ENCODE results near the gene GAS2. TPM values are rescaled to one million over a fixed set of nuclear protein-coding genes. Genes with fewer than 3 reads are reported as not detected.

GAS2 gene
- total RNA-seq, 4 donors from 2014 or later, result 5.8 to 10.7 (median 8.7) TPM

- no peaks in the 10 kb centered on the region for H3K36me3 ChIP-seq
Observed at GRCh38 chr11:22807855-22808570, 141.6 kb downstream of the GAS2 start.

GRCh38 chr11:22808571-22809197, 142.3 kb downstream of the GAS2 start:
- no peak overlapping the region for H3K27ac ChIP-seq

More at GRCh38 chr11:22807855-22808570, 141.6 kb downstream of the GAS2 start:
- H3K4me1 ChIP-seq, result peaks cover 0 to 3% (median 0%) of the 10 kb centered on the region in 4 donors
- H3K27me3 ChIP-seq, result no peaks in the 10 kb centered on the region
- no peaks in the 10 kb centered on the region for H3K9me3 ChIP-seq
- DNase-seq, result no peak
- no peak overlapping the region for H3K4me3 ChIP-seq
- no peak overlapping the region for H3K27ac ChIP-seq
- TF ChIP-seq POLR2A (IDR thresholded peaks at IDR 0.05), result no peak
- TF ChIP-seq CTCF (IDR thresholded peaks at IDR 0.05), result no peak

GRCh38 chr11:22809893-22810292, 143.5 kb downstream of the GAS2 start:
- Histone ChIP-seq H3K9me3 (no peaks in the 10 kb centered on the region), H3K4me3 (no peak overlapping the region), H3K36me3 (no peaks in the 10 kb centered on the region), H3K4me1 (peaks cover 0 to 3% (median 0%) of the 10 kb centered on the region in 4 donors), H3K27me3 (no peaks in the 10 kb centered on the region), H3K27ac (no peak overlapping the region)
- no peak for TF ChIP-seq POLR2A (IDR thresholded peaks at IDR 0.05)
- DNase-seq, result no peak

More at GRCh38 chr11:22808571-22809197, 142.3 kb downstream of the GAS2 start:
- Histone ChIP-seq H3K4me1 (peaks cover 0 to 3% (median 0%) of the 10 kb centered on the region in 4 donors), H3K27me3 (no peaks in the 10 kb centered on the region), H3K9me3 (no peaks in the 10 kb centered on the region), H3K4me3 (no peak overlapping the region), H3K36me3 (no peaks in the 10 kb centered on the region)
- DNase-seq, result no peak
- TF ChIP-seq CTCF (IDR thresholded peaks at IDR 0.05) (no peak), POLR2A (IDR thresholded peaks at IDR 0.05) (no peak)

GRCh38 chr11:22822203-22822602, 155.8 kb downstream of the GAS2 start:
- no peak for TF ChIP-seq CTCF (IDR thresholded peaks at IDR 0.05)
- no peak for TF ChIP-seq POLR2A (IDR thresholded peaks at IDR 0.05)
- Histone ChIP-seq H3K27me3 (no peaks in the 10 kb centered on the region), H3K36me3 (peaks cover 0 to 50% (median 0%) of the 10 kb centered on the region in 3 donors), H3K4me1 (no peaks in the 10 kb centered on the region), H3K4me3 (no peak overlapping the region), H3K9me3 (no peaks in the 10 kb centered on the region), H3K27ac (no peak overlapping the region)
- no peak for DNase-seq

- no peaks in the 10 kb centered on the region for H3K9me3 ChIP-seq
- H3K4me1 ChIP-seq, result peaks cover 0 to 7% (median 3%) of the 10 kb centered on the region in 4 donors
- H3K27me3 ChIP-seq, result no peaks in the 10 kb centered on the region
- H3K4me3 ChIP-seq, result peak overlapping the region in 2 of 4 donors; percentile 66 to 84
- DNase-seq, result no peak
- H3K27ac ChIP-seq, result no peak overlapping the region
- peaks cover 0 to 18% (median 0%) of the 10 kb centered on the region in 3 donors for H3K36me3 ChIP-seq
- no peak for TF ChIP-seq POLR2A (IDR thresholded peaks at IDR 0.05)
- no peak for TF ChIP-seq CTCF (IDR thresholded peaks at IDR 0.05)
Observed at GRCh38 chr11:22828373-22828772, 162.0 kb downstream of the GAS2 start.

All from Peyer's patch (tissue), 4 donors.